Fibroblast of mammary gland (primary cell): Measurements from ENCODE around the gene ZBTB39.

Experiments used
- DNase-seq: peaks from one replicate; pipeline ENCODE4 v3.0.0-alpha.2; 2010; ENCODE audit warnings: low read depth
- H3K4me3 ChIP-seq: 2 replicates; pipeline ENCODE4 v1.5.1; 2011; ENCODE audit warnings: low read depth, mild to moderate bottlenecking, low read length, moderate library complexity; ENCODE audit not compliant: control insufficient read depth
- TF ChIP-seq, protein P1 (sequence below): conservative IDR thresholded peaks from 2 replicates; pipeline ENCODE4 v1.5.1; 2011; ENCODE audit warnings: low read depth, low read length, inconsistent platforms; ENCODE audit not compliant: control insufficient read depth, insufficient read depth

Gene ZBTB39

DNA sequence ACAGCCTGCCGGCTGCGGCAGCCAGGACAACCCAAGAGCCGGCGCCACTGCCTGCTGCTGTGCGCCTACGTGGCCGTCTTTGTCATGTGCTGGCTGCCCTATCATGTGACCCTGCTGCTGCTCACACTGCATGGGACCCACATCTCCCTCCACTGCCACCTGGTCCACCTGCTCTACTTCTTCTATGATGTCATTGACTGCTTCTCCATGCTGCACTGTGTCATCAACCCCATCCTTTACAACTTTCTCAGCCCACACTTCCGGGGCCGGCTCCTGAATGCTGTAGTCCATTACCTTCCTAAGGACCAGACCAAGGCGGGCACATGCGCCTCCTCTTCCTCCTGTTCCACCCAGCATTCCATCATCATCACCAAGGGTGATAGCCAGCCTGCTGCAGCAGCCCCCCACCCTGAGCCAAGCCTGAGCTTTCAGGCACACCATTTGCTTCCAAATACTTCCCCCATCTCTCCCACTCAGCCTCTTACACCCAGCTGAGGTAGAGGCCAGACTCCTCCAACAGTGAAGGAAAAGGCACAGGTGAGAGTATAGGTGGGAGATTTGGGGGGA lies 10.3 kb downstream of the ZBTB39 start:
- no peak for DNase-seq
- TF ChIP-seq, protein P1, sequence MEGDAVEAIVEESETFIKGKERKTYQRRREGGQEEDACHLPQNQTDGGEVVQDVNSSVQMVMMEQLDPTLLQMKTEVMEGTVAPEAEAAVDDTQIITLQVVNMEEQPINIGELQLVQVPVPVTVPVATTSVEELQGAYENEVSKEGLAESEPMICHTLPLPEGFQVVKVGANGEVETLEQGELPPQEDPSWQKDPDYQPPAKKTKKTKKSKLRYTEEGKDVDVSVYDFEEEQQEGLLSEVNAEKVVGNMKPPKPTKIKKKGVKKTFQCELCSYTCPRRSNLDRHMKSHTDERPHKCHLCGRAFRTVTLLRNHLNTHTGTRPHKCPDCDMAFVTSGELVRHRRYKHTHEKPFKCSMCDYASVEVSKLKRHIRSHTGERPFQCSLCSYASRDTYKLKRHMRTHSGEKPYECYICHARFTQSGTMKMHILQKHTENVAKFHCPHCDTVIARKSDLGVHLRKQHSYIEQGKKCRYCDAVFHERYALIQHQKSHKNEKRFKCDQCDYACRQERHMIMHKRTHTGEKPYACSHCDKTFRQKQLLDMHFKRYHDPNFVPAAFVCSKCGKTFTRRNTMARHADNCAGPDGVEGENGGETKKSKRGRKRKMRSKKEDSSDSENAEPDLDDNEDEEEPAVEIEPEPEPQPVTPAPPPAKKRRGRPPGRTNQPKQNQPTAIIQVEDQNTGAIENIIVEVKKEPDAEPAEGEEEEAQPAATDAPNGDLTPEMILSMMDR: no peak
- H3K4me3 ChIP-seq: no peak overlapping the region

DNA sequence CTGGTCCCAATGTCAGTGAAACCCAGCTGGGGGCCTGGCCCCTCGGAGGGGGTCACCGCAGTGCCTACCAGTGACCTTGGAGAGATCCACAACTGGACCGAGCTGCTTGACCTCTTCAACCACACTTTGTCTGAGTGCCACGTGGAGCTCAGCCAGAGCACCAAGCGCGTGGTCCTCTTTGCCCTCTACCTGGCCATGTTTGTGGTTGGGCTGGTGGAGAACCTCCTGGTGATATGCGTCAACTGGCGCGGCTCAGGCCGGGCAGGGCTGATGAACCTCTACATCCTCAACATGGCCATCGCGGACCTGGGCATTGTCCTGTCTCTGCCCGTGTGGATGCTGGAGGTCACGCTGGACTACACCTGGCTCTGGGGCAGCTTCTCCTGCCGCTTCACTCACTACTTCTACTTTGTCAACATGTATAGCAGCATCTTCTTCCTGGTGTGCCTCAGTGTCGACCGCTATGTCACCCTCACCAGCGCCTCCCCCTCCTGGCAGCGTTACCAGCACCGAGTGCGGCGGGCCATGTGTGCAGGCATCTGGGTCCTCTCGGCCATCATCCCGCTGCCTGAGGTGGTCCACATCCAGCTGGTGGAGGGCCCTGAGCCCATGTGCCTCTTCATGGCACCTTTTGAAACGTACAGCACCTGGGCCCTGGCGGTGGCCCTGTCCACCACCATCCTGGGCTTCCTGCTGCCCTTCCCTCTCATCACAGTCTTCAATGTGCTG lies 11.0 kb downstream of the ZBTB39 start:
- TF ChIP-seq, protein P1: no peak
- no peak overlapping the region for H3K4me3 ChIP-seq
- no peak for DNase-seq

DNA sequence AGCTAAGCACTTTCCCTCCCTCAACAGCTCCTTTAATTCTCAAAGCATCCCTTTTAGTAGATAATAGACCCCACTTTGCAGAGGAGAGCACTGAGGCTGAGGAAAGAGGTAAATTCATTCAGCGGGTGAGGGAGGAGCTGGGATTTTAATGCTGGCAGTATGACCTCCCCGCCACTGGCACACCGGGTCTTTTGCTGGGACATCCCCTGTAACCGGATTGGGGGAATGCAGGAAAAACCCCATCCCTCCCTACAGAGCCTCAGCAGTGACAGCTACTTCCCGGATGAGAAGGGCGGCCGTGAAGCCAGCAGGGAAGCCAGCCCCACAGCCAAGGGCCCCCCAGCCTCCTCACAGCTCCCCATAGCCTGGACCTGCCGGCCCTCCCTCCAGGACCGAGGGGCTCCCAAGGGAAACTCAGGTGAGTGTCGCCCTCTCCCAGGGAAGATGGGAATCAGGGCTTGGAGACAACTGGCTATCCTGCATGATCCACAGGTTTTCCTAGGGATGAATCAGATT lies 12.1 kb downstream of the ZBTB39 start:
- DNase-seq: no peak
- TF ChIP-seq, protein P1: no peak
- no peak overlapping the region for H3K4me3 ChIP-seq

DNA sequence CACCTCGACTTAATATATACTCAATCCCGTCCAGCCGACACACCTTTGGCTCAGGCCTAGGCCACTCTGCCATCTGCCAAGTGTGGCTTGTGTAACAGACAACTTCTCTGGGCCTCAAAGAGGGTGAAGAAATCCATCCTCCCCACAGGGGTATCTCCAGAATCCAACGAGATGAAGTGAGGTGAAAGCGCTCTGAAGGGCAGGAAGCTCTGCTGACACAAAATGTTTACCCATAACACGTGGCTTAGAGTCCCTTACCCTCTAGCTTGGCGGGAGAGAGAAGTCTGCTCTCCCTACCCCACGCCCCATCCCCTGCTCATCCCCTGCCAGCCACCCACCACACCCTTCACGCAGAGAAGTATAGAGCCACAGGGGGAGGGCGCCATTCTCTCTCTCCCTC lies 13.0 kb downstream of the ZBTB39 start:
- DNase-seq: no peak
- TF ChIP-seq, protein P1: no peak
- no peak overlapping the region for H3K4me3 ChIP-seq

DNA sequence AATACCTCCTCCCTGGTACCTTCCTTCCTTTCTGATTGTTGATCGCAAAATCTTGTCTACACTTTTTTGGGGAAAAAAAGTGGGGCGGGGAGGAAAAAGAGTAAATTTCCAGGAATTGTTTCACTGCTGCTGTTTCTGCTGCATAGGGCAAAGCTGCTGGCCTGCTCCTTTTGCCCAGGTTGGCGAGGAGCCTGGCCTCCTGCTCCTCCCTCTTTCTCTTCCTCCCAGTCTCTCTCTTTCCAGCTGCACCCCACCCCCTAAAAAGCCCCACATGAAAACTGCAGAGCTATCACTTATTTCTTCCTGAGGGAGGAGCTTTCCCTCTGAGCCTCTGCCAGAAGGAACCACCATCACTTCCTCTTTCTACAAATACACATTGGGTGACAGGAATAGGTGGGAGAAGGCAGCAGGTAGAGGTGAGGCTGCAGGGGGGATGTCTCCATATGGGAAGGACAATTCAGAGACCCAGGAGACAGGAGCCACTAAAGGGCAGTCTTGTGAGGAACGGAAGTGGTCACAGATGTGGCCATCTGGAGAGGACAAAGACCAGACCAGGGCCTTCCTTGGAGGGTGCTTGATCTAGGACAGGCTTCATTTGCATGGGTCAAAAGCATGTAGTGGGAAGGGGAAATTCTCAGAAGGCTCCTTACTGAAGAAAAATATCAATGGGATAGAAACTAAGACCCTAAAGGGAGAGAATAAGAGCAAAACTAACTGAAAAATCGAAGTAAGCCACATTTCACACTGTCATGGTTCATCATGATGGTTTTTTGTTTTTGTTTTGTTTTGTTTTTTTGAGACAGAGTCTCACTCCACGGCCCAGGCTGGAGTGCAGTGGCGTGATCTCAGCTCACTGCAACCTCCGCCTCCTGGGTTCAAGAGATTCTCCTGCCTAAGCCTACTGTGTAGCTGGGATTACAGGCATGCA lies 14.8 kb downstream of the ZBTB39 start:
- TF ChIP-seq, protein P1: no peak
- no peak overlapping the region for H3K4me3 ChIP-seq

DNA sequence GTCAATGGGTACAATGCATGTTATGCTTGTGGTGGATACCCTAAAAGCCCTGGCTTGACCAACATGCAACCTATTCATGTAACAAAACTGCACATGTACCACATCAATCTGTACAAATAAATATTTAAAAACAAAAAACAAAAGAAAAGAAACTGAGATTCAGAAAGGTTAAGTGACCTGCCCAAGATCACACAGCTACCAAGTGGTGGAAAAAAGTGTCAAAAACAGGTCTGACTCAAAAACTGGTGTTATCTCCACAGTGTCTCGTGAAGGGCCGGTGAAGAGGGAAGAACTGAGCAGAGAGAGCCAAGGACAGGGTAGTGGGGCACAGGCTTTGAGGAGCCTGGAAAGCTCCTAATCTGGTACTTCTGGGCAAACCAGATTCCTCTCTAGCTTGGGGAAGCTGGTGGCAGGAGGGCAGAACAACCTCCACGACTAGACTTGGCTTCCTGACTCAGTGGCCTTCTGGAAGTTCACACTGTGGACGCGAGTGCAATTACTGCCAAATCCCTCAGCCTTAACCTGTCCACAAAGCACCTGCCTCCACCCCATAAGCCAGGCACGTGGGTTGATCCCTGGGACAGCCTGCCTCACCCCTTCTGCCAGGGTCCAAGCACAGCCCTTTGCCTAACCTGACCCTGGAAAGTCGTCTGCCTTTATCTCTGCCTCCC lies 15.6 kb downstream of the ZBTB39 start:
- no peak overlapping the region for H3K4me3 ChIP-seq
- no peak for DNase-seq
- TF ChIP-seq, protein P1: no peak

More for the DNA sequence above, 14.8 kb downstream of the ZBTB39 start:
- DNase-seq: no peak
